ENCODE results near the gene PI4K2B. TPM values are rescaled to one million over a fixed set of nuclear protein-coding genes. Genes with fewer than 3 reads are reported as not detected.

PI4K2B gene
- total RNA-seq, 1 experiment from 2014 or later, result 10.3 TPM

GRCh38 chr4:25308761-25309160, 74.9 kb downstream of the PI4K2B start:
- H2BK120ac ChIP-seq (ENCODE audit: low read depth, low read length, poor library complexity, severe bottlenecking), result no peak overlapping the region
- no peak overlapping the region for H2BK15ac ChIP-seq (ENCODE audit: low read depth, low read length)
- H2AK5ac ChIP-seq (ENCODE audit: insufficient read length, low read length), result no peak overlapping the region
- H2BK20ac ChIP-seq (ENCODE audit: low read depth, low read length, poor library complexity, severe bottlenecking), result no peak overlapping the region
- no peak overlapping the region for H2AFZ ChIP-seq (ENCODE audit: low read length)
- no peak overlapping the region for H3K9ac ChIP-seq (ENCODE audit: extremely low read depth, insufficient read length, low read length)
- no peaks in the 10 kb centered on the region for H3K23me2 ChIP-seq (ENCODE audit: insufficient read length, low read depth, low read length, poor library complexity, severe bottlenecking)
- no peaks in the 10 kb centered on the region for H4K20me1 ChIP-seq (ENCODE audit: control insufficient read depth, insufficient read depth, insufficient read length)
- H3K27ac Mint-ChIP-seq, result no peak overlapping the region
- H3K4me1 ChIP-seq (ENCODE audit: insufficient read depth, low read length), result no peaks in the 10 kb centered on the region
- no peaks in the 10 kb centered on the region for H3K27me3 ChIP-seq (ENCODE audit: insufficient read depth, low read length)
- H3K4ac ChIP-seq (ENCODE audit: low read depth, low read length), result no peak overlapping the region
- no peak overlapping the region for H3K18ac ChIP-seq (ENCODE audit: insufficient read length, low read depth, low read length)
- H2BK12ac ChIP-seq (ENCODE audit: insufficient read length, low read depth, low read length), result no peak overlapping the region
- H3K4me1 Mint-ChIP-seq, result peaks cover 6 to 8% of the 10 kb centered on the region in 2 experiments
- H3K27me3 Mint-ChIP-seq (ENCODE audit: low read depth), result peaks cover 3% of the 10 kb centered on the region
- H3T11ph ChIP-seq (ENCODE audit: low read length), result no peak overlapping the region
- H3K23ac ChIP-seq (ENCODE audit: insufficient read length, low read depth, low read length), result no peak overlapping the region
- H3K27ac ChIP-seq (ENCODE audit: insufficient read length, low read depth, low read length), result no peak overlapping the region
- no peak for DNase-seq
- no peaks in the 10 kb centered on the region for H3K79me1 ChIP-seq (ENCODE audit: insufficient read depth, low read depth, low read length, poor library complexity, severe bottlenecking)
- no peak overlapping the region for H3K56ac ChIP-seq (ENCODE audit: insufficient read length, low read depth, low read length)
- no peak overlapping the region for H4K5ac ChIP-seq (ENCODE audit: insufficient read length, low read depth, low read length)
- peaks cover 0 to 4% of the 10 kb centered on the region in 2 experiments; a peak in 2 of 5 replicates for H3K9me3 Mint-ChIP-seq
- no peak overlapping the region for H3K4me3 Mint-ChIP-seq
- no peak overlapping the region for H3K14ac ChIP-seq (ENCODE audit: insufficient read depth, low read length)
- H3K79me2 ChIP-seq (ENCODE audit: insufficient read depth, low read length), result no peaks in the 10 kb centered on the region
- no CpG with 5 or more reads among the region's 7 CpGs for WGBS (ENCODE audit: extremely low coverage, insufficient read length, low lambda C conversion rate)
- H3K36me3 Mint-ChIP-seq (ENCODE audit: insufficient read depth in 1 of 3, low read depth in 3 of 3), result no peaks in the 10 kb centered on the region
- TF ChIP-seq, protein P1, sequence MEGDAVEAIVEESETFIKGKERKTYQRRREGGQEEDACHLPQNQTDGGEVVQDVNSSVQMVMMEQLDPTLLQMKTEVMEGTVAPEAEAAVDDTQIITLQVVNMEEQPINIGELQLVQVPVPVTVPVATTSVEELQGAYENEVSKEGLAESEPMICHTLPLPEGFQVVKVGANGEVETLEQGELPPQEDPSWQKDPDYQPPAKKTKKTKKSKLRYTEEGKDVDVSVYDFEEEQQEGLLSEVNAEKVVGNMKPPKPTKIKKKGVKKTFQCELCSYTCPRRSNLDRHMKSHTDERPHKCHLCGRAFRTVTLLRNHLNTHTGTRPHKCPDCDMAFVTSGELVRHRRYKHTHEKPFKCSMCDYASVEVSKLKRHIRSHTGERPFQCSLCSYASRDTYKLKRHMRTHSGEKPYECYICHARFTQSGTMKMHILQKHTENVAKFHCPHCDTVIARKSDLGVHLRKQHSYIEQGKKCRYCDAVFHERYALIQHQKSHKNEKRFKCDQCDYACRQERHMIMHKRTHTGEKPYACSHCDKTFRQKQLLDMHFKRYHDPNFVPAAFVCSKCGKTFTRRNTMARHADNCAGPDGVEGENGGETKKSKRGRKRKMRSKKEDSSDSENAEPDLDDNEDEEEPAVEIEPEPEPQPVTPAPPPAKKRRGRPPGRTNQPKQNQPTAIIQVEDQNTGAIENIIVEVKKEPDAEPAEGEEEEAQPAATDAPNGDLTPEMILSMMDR (conservative IDR thresholded peaks at IDR 0.05), result no peak
- H4K91ac ChIP-seq (ENCODE audit: insufficient read length, low read depth, low read length), result no peak overlapping the region
- H2BK5ac ChIP-seq (ENCODE audit: insufficient read length, low read length), result no peak overlapping the region
- H3K9me3 ChIP-seq (ENCODE audit: control insufficient read depth, low read depth, low read length), result no peaks in the 10 kb centered on the region
- no peak overlapping the region for H4K8ac ChIP-seq (replicated peaks; ENCODE audit: insufficient read length, low read depth, low read length)
- no peak overlapping the region for H3K4me2 ChIP-seq (ENCODE audit: insufficient read depth, insufficient read length, low read length)

Measured in H9 (cell line).